ENCODE results near the gene ZBTB40.

DNA sequence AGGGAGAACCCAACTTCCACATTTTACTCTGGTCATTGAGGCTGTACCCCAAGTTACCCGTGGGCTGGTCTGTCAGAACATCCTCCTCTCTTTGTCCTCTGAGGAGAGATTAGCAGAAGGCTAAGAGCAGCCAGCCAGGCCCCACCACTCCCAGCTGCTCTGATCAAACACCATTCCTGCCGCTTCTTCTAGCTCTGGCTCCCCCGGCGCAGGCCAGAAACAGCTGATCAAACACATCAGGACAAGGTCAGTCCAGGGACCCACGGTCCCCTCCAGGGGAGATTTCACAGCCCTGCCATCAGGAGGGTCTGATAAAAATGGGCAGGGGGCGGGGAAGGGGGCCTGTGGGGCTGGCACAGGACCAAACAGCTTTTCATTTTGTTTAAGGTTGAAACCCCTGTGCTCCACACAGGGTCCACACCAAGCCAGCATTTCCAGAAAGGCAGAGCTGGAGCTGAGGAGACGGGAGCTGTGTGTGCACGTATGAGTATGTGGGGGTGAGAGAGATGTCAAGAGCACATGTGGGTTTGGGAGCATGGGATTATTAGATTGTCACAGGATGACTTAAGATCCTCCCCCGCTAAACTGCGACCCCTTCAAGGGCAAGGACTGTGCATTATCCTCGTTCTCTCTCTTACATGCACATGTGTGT, 81.7 kb downstream of the ZBTB40 start:
- TF ChIP-seq, protein P1, sequence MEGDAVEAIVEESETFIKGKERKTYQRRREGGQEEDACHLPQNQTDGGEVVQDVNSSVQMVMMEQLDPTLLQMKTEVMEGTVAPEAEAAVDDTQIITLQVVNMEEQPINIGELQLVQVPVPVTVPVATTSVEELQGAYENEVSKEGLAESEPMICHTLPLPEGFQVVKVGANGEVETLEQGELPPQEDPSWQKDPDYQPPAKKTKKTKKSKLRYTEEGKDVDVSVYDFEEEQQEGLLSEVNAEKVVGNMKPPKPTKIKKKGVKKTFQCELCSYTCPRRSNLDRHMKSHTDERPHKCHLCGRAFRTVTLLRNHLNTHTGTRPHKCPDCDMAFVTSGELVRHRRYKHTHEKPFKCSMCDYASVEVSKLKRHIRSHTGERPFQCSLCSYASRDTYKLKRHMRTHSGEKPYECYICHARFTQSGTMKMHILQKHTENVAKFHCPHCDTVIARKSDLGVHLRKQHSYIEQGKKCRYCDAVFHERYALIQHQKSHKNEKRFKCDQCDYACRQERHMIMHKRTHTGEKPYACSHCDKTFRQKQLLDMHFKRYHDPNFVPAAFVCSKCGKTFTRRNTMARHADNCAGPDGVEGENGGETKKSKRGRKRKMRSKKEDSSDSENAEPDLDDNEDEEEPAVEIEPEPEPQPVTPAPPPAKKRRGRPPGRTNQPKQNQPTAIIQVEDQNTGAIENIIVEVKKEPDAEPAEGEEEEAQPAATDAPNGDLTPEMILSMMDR (IDR thresholded peaks at IDR 0.05) = no peak
- TF ChIP-seq POLR2A (IDR thresholded peaks at IDR 0.05) = no peak

All from esophagus squamous epithelium (tissue), 4 donors.